Endothelial cell (in vitro differentiated cells): ENCODE results near the gene GNG4. TPM values are rescaled to one million over a fixed set of nuclear protein-coding genes. Genes with fewer than 3 reads are reported as not detected.

Experiments used
- DNase-seq: peaks from one replicate; pipeline ENCODE4 v3.0.0; 2021; ENCODE audit warnings: low spot score
- H3K27ac Mint-ChIP-seq: one replicate; pipeline ENCODE4 v1.8.0; 2021; ENCODE audit warnings: mixed read lengths, inconsistent platforms; ENCODE audit not compliant: unreplicated experiment
- H3K27me3 Mint-ChIP-seq: one replicate; pipeline ENCODE4 v1.8.0; 2021; ENCODE audit warnings: mild to moderate bottlenecking, moderate library complexity, mixed read lengths, inconsistent platforms; ENCODE audit not compliant: unreplicated experiment
- H3K36me3 Mint-ChIP-seq: one replicate; pipeline ENCODE4 v1.8.0; 2021; ENCODE audit warnings: mild to moderate bottlenecking, low read depth, mixed read lengths, inconsistent platforms; ENCODE audit not compliant: unreplicated experiment
- H3K4me1 Mint-ChIP-seq: one replicate; pipeline ENCODE4 v1.8.0; 2021; ENCODE audit warnings: mild to moderate bottlenecking, mixed read lengths, inconsistent platforms; ENCODE audit not compliant: unreplicated experiment
- H3K4me3 Mint-ChIP-seq: one replicate; pipeline ENCODE4 v1.8.0; 2021; ENCODE audit warnings: mild to moderate bottlenecking, mixed read lengths, inconsistent platforms; ENCODE audit not compliant: unreplicated experiment
- H3K9me3 Mint-ChIP-seq: one replicate; pipeline ENCODE4 v1.8.0; 2021; ENCODE audit warnings: mixed read lengths, inconsistent platforms; ENCODE audit not compliant: unreplicated experiment
- total RNA-seq: library from RNA; stranded (reverse); fragmentation: NEBNext Ultra II Directional; extraction: Animal tissue kit (Norgen Biotek cat#: 25700); gene quantifications from one replicate; pipeline ENCODE4 v1.2.1, GENCODE V29; 2021; ENCODE audit not compliant: unreplicated experiment
- TF ChIP-seq, protein P1 (sequence below): fragments of 200-600 bp; sonication (generic); IDR thresholded peaks from one replicate; pipeline ENCODE4 v1.5.0; 2021; ENCODE audit warnings: antibody characterized with exemption; ENCODE audit not compliant: unreplicated experiment

The GNG4 gene
- total RNA-seq, 1 donor from 2014 or later = 1.8 TPM

DNA sequence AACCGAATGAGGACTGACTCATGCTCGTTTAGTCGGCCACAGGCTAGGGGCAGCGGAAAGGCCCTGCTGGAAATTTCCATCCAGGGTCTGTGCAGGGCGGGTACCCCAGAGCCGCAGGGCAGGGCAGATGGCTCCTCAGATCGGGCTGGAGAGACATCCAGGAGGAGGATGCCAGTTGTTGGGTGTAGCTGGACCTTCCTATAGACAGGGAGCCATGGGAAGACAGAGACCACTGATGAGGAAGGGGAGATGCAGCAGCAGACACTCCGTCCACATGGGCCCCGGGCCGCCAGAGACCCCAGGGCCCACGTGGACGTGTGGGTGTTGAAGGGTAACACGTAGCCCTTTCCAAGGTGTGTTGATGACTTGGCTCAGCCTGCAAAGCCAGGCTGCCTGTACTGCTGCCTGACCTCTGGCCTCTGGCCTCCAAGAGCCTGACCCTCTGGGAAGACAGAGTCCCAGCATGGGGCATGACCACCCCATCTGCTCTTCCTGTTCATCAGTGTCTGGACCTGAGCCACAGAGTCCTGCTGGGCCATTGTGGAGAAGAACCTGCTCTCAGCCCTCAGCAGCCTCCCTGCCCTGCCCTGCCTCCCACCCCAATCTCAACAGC, 4.8 kb downstream of the GNG4 start:
- Mint-ChIP-seq H3K9me3 (no peaks in the 10 kb centered on the region), H3K27me3 (peaks cover 6% of the 10 kb centered on the region), H3K36me3 (no peaks in the 10 kb centered on the region), H3K27ac (no peak overlapping the region), H3K4me3 (no peak overlapping the region), H3K4me1 (peaks cover 20% of the 10 kb centered on the region)
- TF ChIP-seq, protein P1, sequence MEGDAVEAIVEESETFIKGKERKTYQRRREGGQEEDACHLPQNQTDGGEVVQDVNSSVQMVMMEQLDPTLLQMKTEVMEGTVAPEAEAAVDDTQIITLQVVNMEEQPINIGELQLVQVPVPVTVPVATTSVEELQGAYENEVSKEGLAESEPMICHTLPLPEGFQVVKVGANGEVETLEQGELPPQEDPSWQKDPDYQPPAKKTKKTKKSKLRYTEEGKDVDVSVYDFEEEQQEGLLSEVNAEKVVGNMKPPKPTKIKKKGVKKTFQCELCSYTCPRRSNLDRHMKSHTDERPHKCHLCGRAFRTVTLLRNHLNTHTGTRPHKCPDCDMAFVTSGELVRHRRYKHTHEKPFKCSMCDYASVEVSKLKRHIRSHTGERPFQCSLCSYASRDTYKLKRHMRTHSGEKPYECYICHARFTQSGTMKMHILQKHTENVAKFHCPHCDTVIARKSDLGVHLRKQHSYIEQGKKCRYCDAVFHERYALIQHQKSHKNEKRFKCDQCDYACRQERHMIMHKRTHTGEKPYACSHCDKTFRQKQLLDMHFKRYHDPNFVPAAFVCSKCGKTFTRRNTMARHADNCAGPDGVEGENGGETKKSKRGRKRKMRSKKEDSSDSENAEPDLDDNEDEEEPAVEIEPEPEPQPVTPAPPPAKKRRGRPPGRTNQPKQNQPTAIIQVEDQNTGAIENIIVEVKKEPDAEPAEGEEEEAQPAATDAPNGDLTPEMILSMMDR = no peak
- DNase-seq = no peak

DNA sequence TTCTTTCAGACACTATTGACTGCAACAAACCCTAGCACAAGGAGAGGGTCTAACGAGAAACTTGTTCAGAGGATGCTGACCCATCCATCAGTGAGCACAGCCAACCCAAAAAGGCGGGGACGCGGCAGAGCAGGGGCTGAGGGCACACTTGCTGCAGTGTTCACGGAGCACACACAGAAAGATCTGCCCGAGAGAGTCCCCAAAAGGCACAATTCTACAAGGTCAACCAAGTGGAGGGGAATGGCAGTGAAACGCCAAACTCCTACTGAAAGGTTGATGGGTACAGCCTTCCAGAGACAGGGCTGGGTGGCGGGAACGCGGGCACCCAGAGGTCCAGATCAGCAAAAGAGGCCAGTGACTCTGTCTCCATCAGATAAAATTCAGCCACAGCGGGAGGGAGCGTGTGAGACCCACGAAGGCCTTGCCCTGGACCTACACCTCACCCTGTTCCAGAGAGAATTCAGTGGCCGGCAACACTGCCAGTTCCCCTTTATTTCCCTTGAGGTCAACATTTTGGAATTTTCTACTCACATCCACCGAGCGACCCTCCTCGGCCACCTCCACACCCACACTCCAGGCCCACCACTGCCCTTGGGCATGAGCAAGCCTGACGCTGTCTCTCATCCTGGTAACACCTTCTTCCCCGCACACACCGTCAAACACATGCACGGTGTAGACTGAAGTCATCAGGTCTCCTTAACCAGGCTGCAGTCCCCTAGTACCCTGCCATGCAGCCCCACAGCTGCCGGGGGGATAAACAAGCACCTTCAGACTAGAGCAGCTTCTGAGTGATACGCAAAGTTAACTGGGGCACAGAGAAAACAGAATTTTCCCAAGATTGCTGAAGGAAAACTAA, 5.5 kb downstream of the GNG4 start:
- H3K27me3 Mint-ChIP-seq = peaks cover 6% of the 10 kb centered on the region
- DNase-seq = no peak
- H3K9me3 Mint-ChIP-seq = no peaks in the 10 kb centered on the region
- no peaks in the 10 kb centered on the region for H3K36me3 Mint-ChIP-seq
- H3K4me3 Mint-ChIP-seq = no peak overlapping the region
- no peak overlapping the region for H3K27ac Mint-ChIP-seq
- TF ChIP-seq, protein P1 = no peak
- peaks cover 20% of the 10 kb centered on the region for H3K4me1 Mint-ChIP-seq

DNA sequence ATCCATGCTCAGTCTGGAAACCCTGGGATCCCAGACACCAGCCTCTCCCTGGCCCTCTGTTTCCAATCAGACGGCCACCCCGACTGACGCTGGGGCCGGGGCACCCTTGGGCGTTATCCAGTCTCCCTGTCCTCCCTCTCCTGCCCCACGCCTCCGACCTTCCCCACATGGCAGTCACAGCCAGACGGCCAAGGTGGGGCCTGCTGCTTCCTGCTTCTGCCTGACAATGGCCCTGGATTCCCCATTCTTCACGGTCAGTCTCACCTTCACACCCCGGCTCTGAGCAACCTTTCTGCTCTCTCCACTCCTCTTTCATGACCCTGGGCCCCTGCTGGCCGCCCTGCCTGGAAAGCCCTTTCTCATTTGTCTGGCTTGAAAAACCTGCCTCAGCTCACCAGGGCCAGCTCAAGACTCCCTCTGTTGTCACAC, 6.6 kb downstream of the GNG4 start:
- Mint-ChIP-seq H3K27ac (no peak overlapping the region), H3K4me1 (peaks cover 10% of the 10 kb centered on the region), H3K36me3 (no peaks in the 10 kb centered on the region), H3K27me3 (peaks cover 2% of the 10 kb centered on the region), H3K9me3 (no peaks in the 10 kb centered on the region), H3K4me3 (peak overlapping the region; percentile 32)
- TF ChIP-seq, protein P1 = no peak
- no peak for DNase-seq

DNA sequence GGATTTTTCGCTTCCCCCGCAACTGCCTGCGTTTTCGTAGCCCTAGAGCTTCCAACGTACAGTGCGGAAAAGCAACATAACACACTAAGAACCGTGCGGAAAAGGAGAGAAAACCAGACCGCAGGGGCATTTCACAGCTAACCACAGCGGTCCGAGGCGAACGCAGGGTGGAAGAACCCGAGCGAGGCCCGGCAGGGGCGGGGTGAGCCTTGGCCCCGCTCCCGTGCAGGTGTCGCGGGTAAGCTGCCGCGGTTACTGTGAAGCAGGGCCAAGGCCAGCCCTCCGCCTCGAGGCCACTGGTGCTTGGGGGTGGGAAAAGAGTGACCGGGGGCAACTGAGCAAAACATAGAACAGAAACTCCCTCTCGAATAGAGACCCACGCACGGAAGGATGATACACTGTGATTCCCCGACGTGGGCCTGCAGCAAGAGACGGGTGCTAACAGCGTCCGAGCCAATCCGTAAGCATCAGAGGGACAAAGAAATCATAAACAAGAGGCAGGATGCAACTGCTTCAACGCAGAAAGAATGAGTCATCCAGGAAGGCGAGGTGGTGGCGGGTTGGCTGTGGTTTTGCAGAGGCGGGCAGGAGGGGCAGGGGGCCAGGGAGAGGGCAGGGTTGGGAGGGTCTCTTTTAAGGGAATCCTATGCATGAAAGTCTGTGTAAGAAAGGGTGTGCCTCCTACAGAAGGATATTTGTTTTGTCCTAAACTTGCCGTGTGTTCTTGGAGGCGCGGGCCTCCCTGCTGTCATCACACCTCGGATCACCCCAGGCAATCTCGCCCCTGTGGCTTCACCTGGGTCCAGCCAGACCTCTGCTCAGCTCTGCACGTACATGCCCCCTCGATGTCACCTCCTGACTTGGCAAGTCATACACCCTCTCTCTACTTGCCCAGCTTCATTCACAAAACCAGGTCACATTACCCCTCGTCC, 7.3 kb downstream of the GNG4 start:
- DNase-seq = no peak
- Mint-ChIP-seq H3K4me3 (no peak overlapping the region), H3K9me3 (no peaks in the 10 kb centered on the region), H3K36me3 (no peaks in the 10 kb centered on the region), H3K27ac (no peak overlapping the region), H3K27me3 (peaks cover 2% of the 10 kb centered on the region), H3K4me1 (peaks cover 10% of the 10 kb centered on the region)
- TF ChIP-seq, protein P1 = no peak
